VCaP (cell line): ENCODE results near the gene HMCN2.

Experiments
- H3K27ac ChIP-seq: fragments of 450-650 bp; 2 replicates; pipeline ENCODE4 v1.5.1; 2017
- TF ChIP-seq, protein P1 (sequence below): fragments of 450-650 bp; conservative IDR thresholded peaks from 2 replicates; pipeline ENCODE4 v1.5.1; 2017; ENCODE audit warnings: mild to moderate bottlenecking, moderate library complexity

The HMCN2 gene

DNA sequence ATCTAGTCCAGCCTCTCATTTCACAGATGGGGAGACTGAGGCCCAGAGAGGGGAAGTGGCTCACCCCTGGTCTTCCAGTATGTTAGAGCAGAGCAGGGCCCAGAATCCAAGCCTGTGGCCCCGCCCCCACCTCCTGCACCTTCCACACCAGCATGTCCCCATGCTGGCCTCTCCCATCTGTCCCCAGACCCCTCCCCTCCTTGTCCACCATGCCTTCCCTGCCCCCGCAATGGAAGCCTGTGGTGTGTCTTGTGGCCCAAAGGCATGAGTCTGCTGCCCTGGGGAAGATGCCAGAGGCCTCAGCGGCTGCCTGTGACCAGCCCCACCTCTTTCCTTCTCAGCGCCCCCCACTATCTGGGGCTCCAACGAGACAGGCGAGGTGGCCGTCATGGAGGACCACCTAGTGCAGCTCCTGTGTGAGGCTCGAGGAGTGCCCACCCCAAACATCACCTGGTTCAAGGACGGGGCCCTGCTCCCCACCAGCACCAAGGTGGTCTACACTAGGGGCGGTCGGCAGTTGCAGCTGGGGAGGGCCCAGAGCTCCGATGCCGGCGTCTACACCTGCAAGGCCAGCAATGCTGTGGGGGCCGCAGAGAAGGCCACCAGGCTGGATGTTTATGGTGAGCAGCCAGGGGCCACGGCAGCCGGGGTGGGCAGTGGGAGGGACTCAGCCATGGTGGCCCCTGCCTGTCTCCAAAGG is 87.2 kb downstream of the HMCN2 start:
- TF ChIP-seq, protein P1, sequence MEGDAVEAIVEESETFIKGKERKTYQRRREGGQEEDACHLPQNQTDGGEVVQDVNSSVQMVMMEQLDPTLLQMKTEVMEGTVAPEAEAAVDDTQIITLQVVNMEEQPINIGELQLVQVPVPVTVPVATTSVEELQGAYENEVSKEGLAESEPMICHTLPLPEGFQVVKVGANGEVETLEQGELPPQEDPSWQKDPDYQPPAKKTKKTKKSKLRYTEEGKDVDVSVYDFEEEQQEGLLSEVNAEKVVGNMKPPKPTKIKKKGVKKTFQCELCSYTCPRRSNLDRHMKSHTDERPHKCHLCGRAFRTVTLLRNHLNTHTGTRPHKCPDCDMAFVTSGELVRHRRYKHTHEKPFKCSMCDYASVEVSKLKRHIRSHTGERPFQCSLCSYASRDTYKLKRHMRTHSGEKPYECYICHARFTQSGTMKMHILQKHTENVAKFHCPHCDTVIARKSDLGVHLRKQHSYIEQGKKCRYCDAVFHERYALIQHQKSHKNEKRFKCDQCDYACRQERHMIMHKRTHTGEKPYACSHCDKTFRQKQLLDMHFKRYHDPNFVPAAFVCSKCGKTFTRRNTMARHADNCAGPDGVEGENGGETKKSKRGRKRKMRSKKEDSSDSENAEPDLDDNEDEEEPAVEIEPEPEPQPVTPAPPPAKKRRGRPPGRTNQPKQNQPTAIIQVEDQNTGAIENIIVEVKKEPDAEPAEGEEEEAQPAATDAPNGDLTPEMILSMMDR, result no peak
- H3K27ac ChIP-seq, result no peak overlapping the region

DNA sequence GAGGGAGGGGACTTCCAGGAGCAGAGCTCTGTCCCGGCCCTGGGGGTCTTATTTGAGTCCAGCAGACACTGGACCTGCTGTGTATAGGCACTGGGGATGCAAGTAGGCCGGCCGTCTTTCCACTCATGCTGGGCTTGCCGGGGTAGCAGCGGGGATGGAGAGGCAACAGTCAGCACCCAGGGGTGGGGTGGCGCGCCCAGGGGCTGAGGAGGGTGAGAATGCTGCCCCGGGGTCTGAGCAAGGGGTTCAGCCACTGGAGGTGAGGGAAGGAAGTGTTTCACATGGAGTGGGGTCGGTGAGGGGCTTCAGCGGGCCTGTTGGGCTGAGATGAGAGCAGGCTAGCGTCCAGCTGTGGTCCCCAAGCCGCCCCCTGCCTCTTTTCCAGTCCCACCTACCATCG is 88.8 kb downstream of the HMCN2 start:
- TF ChIP-seq, protein P1, result no peak
- no peak overlapping the region for H3K27ac ChIP-seq

DNA sequence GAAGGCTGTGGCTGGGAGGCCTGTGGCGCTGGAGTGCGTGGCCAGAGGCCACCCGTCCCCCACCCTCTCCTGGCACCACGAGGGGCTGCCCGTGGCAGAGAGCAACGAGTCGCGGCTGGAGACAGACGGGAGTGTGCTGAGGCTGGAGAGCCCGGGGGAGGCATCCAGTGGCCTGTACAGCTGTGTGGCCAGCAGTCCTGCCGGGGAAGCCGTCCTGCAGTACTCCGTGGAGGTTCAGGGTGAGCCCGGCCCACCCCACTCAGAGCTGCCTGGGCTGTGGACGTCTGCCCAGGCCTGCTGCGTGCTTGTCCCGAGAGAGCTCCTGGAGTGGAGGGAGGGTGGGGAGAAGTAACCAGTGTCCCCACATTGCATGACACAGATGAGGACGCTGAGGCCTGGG is 89.2 kb downstream of the HMCN2 start:
- TF ChIP-seq, protein P1, result no peak
- no peak overlapping the region for H3K27ac ChIP-seq

DNA sequence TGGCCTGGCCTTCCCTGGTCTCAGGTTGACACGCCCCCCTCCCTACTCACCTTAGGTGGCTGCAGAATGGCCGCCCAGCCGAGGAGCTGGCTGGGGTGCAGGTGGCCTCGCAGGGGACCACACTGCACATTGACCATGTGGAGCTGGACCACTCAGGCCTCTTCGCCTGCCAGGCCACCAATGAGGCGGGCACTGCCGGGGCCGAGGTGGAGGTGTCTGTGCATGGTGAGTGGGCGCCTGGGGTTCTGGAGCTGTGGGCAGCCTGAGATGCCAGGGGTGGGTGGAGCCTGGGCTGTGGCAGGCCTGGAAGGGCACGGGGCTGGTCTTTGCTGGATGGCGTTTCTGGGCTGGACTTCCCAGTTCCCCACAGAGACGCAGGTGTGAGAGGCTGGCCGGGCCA is 90.5 kb downstream of the HMCN2 start:
- no peak overlapping the region for H3K27ac ChIP-seq
- TF ChIP-seq, protein P1, result no peak

DNA sequence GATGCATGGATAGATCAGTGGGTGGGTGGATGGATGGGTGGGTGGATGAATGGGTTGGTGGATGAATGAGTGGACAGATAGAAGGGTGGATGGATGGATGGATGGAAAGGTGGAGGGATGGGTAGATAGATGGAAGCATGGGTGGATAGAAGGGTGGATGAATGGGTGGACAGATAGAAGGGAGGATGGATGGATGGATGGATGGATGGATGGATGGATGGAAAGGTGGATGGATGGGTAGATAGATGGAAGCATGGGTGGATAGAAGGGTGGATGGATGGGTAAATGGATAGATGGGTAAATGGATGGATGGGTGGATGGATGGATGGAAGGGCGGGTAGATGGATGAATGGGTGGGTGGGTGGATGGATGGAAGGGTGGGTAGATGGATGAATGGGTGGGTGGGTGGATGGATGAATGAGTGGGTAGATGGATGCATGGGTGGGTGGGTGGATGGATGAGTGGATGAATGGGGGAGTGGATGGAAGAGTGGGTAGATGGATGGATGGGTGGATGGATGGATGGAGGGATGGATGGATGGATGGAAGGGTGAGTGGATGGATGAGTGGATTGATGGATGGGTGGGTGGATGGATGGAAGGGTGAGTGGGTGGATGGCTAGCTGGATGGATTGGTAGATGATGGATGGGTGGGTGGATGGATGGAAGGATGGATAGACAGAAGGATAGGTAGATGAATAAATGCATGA is 91.5 kb downstream of the HMCN2 start:
- TF ChIP-seq, protein P1, result no peak
- no peak overlapping the region for H3K27ac ChIP-seq

DNA sequence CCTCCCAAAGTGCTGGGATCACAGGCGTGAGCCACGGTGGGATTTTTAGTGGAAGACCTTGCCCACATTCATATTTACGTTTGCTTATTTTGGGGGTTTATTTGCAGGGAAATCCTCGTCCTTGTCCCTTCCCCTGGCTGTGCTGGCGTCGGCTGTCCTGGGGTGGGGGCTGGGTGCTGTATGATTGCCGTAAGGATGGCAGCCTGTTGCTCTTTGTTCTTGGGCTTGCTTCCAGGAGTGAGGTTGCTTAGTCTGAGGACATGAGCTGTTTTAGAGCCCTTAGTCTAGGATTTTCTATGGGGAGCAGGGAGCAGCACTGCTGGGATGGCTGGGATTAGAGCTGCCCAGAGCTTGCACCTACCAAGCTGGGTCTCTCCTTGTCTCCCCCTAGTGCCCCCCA is 93.4 kb downstream of the HMCN2 start:
- H3K27ac ChIP-seq, result no peak overlapping the region
- TF ChIP-seq, protein P1, result no peak

DNA sequence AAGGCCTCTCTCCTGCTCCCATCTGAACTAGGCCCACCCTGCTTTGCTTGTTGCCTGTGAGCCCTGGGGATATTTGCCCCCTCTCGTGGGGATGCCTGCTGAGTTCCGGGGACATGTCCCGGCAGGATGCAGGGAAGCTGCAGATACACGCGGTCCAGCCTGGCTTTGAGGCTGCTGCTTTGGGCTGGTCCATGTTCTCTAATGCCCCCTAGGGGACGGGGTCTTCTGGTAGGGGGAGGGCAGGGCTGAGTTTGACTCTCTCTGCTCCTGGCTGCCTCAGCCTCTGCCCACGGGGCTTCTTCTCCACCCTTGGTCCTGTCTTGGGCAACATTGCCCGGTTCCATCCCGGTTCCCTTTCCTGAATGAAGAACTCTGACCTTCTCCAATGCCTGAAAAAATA is 94.3 kb downstream of the HMCN2 start:
- TF ChIP-seq, protein P1, result no peak
- H3K27ac ChIP-seq, result no peak overlapping the region
